Measurements from ENCODE around the gene MED27.
A peak's percentile ranks its signal among the peaks of the same experiment; 100 is the strongest.

The MED27 gene

DNA sequence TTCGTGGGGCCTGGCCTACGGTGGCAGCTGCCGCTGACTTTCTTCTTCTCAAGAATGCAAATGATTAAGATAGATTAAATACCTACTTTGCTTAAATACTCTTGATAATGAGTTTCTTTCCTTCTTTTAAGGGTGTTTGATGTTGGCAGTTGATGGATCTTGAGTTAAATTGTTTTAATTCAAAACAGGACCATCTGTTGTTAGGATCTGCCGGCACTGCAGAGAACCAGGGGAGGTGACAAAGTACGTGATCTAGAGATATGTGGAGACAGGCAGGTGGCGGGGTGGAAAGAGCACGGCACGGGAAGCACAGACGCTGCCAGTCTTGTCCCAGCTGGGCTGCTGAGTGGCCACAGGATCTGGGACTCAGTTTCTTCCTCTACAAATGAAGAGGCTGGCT, 37.9 kb downstream of the MED27 start:
- no peak for DNase-seq (ENCODE audit: low spot score)

DNA sequence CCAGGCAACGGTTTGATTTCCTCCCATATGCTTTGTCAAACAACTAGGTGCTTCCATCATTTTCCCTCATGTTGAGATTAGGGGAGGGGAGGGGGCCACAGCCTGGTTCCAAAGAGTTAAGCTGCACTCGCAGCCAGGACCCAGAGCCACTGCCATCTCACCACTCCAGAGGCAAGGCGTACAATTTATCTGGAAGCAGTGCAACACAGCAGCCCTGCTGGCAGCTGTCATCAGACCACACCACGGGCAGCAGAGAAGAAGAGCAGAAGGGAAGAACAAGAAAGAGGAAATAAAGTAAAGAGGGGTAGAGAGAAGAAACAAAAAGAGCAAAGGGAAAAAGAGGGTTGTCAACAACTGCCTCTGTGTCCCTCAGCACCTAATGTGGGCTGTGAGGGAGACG, 38.9 kb downstream of the MED27 start:
- no peak for DNase-seq (ENCODE audit: low spot score)

DNA sequence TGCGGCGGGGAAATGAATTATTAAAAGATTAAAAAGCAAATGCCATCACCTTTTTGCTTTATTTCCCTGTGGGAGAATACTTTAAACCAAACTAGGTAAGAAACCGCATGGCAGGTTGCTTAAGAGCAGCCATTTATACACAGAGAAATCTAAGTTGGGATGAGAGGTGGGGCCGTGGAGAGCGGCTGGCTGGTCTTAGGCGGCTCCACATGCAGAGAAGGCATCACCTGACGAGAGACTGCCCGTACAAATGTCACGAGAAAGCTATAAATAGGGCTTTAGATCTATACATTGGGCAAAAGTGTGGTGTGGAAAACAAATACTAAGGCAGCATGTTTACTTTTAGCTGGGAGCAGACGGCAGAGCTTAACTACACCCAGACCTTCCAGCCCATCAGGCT, 39.4 kb downstream of the MED27 start:
- no peak for DNase-seq (ENCODE audit: low spot score)

GRCh38 chr9:132039284-132039683, 40.4 kb downstream of the MED27 start:
- no peak for DNase-seq (ENCODE audit: low spot score)

GRCh38 chr9:132037458-132037857, 42.2 kb downstream of the MED27 start:
- DNase-seq (ENCODE audit: low spot score) = no peak

DNA sequence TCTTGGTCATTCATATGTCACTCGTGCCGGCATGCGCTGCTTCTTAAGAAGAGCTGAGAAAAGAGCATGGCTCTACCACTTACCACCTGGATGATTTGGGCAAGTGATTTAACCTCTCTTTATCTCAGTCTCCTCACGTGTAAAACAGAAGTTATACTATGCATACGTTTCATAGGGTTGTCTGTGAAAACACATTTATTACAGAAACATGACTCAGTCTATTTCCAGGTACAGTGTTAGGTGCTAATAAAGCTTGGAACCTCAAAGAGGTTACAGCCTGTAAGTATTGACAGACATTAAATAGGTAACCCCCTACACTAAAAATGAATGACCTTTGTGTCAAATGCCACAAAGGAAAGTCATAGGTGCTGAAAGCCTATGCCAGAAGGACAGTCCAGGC, 43.1 kb downstream of the MED27 start:
- DNase-seq (ENCODE audit: low spot score) = no peak

GRCh38 chr9:132035679-132036078, 44.0 kb downstream of the MED27 start:
- no peak for DNase-seq (ENCODE audit: low spot score)

DNA sequence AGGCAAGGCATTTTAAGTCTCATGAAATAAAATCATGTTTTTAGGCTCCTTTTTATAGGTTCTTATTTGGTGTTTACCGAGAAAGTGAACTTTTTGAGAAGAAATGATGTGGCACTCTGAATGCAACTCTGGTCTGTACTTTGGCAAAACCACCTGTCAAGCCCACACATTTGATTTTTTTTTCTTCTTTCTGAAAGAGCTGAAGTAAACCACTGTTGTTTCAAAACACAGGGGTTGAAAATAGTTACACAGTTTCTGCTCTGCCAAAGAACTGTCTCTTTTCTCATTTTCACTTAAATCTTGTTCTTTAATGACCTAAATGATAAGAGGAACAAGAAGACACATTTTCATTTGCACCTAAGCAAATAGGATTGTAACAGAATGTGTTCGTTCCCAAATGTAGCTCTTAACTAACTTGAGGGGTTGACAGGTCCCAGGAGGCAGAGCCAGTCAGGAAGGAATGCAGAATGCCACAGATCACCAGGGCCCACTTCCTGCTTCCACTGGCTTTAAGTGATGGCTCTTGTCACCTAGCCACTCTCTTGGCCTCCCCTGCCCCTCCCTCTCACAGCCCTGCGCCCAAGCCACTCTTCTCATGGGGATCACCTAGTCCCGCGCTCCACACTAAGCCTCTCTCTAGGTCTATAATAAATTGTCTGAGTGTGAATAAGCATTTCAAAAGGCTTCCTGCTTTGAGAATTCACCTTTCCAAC, 47.3 kb downstream of the MED27 start:
- DNase-seq (ENCODE audit: low spot score) = peak; percentile 25

GRCh38 chr9:132031467-132032237, 48.0 kb downstream of the MED27 start:
- DNase-seq (ENCODE audit: low spot score) = no peak

- DNase-seq (ENCODE audit: low spot score) = no peak
Observed at GRCh38 chr9:132030626-132031325, 48.9 kb downstream of the MED27 start.

- no peak for DNase-seq (ENCODE audit: low spot score)
Observed at GRCh38 chr9:132027752-132028663, 51.7 kb downstream of the MED27 start.

DNA sequence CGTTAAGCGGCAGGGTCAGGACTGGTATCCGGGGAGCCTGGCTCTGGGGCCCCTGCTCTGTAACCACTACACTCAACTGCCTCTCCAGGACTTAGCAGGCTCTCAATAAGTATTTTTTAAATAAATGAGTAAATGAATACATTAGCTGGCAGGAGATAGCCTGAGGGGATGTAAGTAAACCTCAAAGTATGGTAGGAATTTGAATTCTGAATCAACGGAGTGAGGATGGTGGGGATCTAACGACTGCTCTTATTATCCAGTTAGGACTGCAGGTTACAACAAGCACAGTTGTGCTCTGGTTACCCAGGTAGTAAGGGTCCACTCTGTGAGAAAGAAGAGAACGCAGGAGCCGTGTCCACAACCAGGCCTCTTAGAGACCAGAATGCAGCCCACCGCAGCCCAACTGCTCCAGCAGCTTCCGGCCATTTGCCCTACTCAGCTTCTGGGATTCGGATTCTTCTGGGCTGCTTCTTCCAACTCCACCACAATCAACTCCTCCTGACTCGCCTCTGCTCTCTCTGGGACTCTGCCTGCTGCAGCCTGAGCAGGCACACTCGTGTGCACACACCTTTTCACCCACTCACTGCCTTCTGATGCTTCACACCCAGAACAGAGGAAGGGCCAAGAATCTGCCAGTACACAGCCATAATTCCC, 52.6 kb downstream of the MED27 start:
- peak; percentile 34 for DNase-seq (ENCODE audit: low spot score)

GRCh38 chr9:132025766-132026165, 53.9 kb downstream of the MED27 start:
- DNase-seq (ENCODE audit: low spot score) = no peak

GRCh38 chr9:132024589-132024988, 55.1 kb downstream of the MED27 start:
- DNase-seq (ENCODE audit: low spot score) = no peak

DNA sequence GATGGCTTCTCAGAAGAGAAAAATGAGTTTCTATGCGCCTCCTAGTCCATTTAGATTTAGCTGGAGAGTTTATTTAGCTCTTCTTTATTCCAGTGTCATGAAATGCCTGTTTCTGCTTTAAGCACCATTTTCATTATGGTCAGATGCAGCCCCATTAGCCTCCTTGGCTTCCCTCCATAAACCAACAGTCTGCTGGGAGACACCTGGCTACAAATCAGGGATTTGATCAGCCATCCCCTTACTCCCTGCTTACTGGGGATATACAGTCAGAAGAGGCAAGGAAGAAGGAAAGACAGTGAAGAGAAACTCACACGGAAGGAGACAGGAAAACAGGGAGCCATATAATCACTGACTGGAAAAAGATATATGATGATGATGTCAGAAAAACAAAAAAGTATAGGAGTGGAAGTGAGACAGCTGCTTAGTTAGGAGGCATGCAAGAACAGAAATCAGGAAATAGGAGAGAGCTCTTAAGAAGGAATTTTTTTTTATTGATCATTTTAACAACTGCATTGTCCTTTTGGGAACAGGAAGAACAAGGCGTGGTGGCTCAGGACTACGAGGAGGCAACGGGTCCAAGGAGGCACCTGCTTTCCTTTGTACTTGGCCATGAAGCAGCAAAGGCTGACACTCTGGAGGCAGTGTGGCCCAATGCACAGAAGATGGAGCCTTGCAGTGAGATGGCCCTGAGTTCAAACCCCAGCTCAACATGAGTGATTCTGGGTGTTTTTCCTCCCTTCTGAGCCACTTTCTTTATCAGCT, 56.1 kb downstream of the MED27 start:
- DNase-seq (ENCODE audit: low spot score) = no peak

- no peak for DNase-seq (ENCODE audit: low spot score)
Observed at GRCh38 chr9:132020820-132021510, 58.7 kb downstream of the MED27 start.

GRCh38 chr9:132020272-132020671, 59.4 kb downstream of the MED27 start:
- DNase-seq (ENCODE audit: low spot score) = no peak

DNA sequence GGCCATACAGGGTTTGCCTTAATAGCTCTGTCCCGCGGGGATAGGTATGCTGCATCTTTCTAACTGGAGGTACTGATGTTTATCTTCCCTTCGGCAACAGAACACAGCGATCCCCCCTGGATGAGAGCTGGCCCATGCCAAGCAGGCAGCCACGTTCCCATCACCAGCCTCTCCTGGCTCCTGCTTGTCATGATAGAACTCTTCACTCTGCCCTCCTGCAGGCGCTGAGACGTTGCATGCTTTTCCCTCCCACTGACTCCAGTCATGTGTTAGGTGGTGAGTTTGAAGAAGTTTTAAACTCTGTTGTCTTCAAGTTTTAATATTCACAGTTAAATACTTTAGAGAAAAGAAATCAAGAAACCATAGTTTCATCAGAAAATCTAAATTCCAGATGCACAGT, 60.0 kb downstream of the MED27 start:
- DNase-seq (ENCODE audit: low spot score) = no peak

GRCh38 chr9:132018957-132019405, 60.7 kb downstream of the MED27 start:
- no peak for DNase-seq (ENCODE audit: low spot score)

DNA sequence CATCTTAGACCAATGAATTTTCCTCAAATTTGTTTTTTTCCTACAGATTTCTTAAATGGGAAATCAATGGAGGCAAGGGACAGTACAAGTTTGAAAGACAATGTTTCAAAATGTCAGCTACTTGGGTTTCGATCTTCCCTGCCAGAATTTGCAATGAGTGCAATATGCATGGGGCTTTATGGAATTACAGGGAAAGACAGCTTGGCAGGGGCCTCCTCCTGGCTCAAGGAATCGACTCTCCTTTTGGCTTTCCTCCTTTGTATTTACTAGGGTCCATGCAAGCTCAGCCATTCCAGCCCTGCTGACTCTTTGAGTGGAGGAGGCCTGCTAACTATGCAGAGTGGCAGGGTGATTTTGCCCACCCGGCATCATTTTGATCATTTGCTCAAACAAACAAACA, 63.2 kb downstream of the MED27 start:
- no peak for DNase-seq (ENCODE audit: low spot score)

Data from SW480 (cell line).